K562 (cell line): ENCODE data around the gene KLF17. TPM values are rescaled to one million over a fixed set of nuclear protein-coding genes. Genes with fewer than 3 reads are reported as not detected.

Experiments
- ARID2 ChIP-seq: fragments of 450-650 bp; IDR thresholded peaks from 2 replicates; pipeline ENCODE4 v1.6.1; 2017; ENCODE audit warnings: antibody characterized with exemption, mild to moderate bottlenecking
- ATF1 ChIP-seq, 2 experiments: fragments of 450-650 bp in 1 of 2; IDR thresholded peaks; 2 replicates each; pipeline ENCODE4 v1.6.1; 2016; ENCODE audit warnings: missing compliant biosample characterization in 1 of 2, missing genetic modification characterization in 1 of 2
- CREB1 ChIP-seq, 2 experiments: sonication (generic) in 1 of 2; formaldehyde crosslinking in 1 of 2; IDR thresholded peaks; 2 replicates each; pipeline versions ENCODE4 v1.6.1 to v1.8.0; 2012 to 2022; ENCODE audit warnings: inconsistent platforms in 1 of 2, mild to moderate bottlenecking in 1 of 2, missing genetic modification reagents in 1 of 2, moderate library complexity in 1 of 2
- CREB3L1 ChIP-seq: fragments of 450-650 bp; IDR thresholded peaks from 2 replicates; pipeline ENCODE4 v1.6.1; 2014; ENCODE audit warnings: low read depth, mild to moderate bottlenecking, moderate library complexity, borderline replicate concordance
- CREM ChIP-seq: IDR thresholded peaks from 2 replicates; pipeline ENCODE4 v1.6.1; 2014; ENCODE audit warnings: antibody characterized with exemption, low read depth
- GABPB2 ChIP-seq: fragments of 250-450 bp; sonication (Bioruptor Pico); conservative IDR thresholded peaks from 2 replicates; pipeline ENCODE4 v1.5.1; 2021; ENCODE audit warnings: mild to moderate bottlenecking
- MYC ChIP-seq, 2 experiments: fragments of 250-450 bp in 1 of 2; sonication (Bioruptor Pico) in 1 of 2; IDR thresholded peaks; 2 replicates each; pipeline versions ENCODE4 v1.5.1 to v1.6.1; 2012 to 2021; ENCODE audit warnings: low read depth in 2 of 2, borderline replicate concordance in 1 of 2, improper control_type of control experiment in 1 of 2, low read length in 1 of 2, mild to moderate bottlenecking in 1 of 2, moderate library complexity in 1 of 2
- NONO ChIP-seq, 2 experiments: fragments of 200-400 bp in 1 of 2; fragments of 450-650 bp in 1 of 2; formaldehyde crosslinking in 1 of 2; IDR thresholded peaks; 2 replicates each; pipeline ENCODE4 v1.6.1; 2017; ENCODE audit warnings: low read depth in 2 of 2, mild to moderate bottlenecking in 2 of 2, moderate library complexity in 2 of 2, low read length in 1 of 2
- RAD21 ChIP-seq, 2 experiments: fragments of 250-450 bp in 1 of 2; fragments of 450-650 bp in 1 of 2; sonication (Bioruptor Pico) in 1 of 2; formaldehyde crosslinking in 1 of 2; IDR thresholded peaks in 1 of 2; conservative IDR thresholded peaks in 1 of 2; 2 replicates each; pipeline versions ENCODE4 v1.4.0 to v1.8.0; 2020 to 2022; ENCODE audit warnings: mild to moderate bottlenecking in 2 of 2, moderate library complexity in 1 of 2
- RBFOX2 ChIP-seq: fragments of 200-400 bp; formaldehyde crosslinking; IDR thresholded peaks from 2 replicates; pipeline ENCODE4 v1.6.1; 2017; ENCODE audit warnings: low read depth, mild to moderate bottlenecking, low read length, moderate library complexity
- RCOR1 ChIP-seq, 2 experiments: IDR thresholded peaks; 2 replicates each; pipeline ENCODE4 v1.6.1; 2012; ENCODE audit warnings: low read depth in 2 of 2, low read length in 2 of 2, borderline replicate concordance in 1 of 2, improper control_type of control experiment in 1 of 2
- SMC3 ChIP-seq: conservative IDR thresholded peaks from 2 replicates; pipeline ENCODE4 v1.6.1; 2011; ENCODE audit warnings: low read depth, low read length, improper control_type of control experiment; ENCODE audit not compliant: insufficient read depth
- TFAP4 ChIP-seq: sonication (generic); formaldehyde crosslinking; IDR thresholded peaks from 2 replicates; pipeline ENCODE4 v1.8.0; 2022; ENCODE audit warnings: missing genetic modification reagents, mild to moderate bottlenecking, moderate library complexity, borderline replicate concordance
- UBTF ChIP-seq, 2 experiments: IDR thresholded peaks; 2 replicates each; pipeline ENCODE4 v1.6.1; 2012; ENCODE audit warnings: improper control_type of control experiment in 2 of 2, low read depth in 2 of 2, low read length in 2 of 2, borderline replicate concordance in 1 of 2
- WHSC1 ChIP-seq: IDR thresholded peaks from one replicate; pipeline ENCODE4 v1.6.1; 2012; ENCODE audit warnings: low read length, control low read depth, inconsistent platforms
- ZBTB33 ChIP-seq: sonication (generic); formaldehyde crosslinking; IDR thresholded peaks from 2 replicates; pipeline ENCODE4 v1.8.1; 2023; ENCODE audit warnings: mild to moderate bottlenecking, missing genetic modification reagents
- polyA plus RNA-seq, 8 experiments: library from polyadenylated mRNA; depleted of rRNA in 4 of 8; stranded (reverse) in 5 of 8; unstranded in 3 of 8; fragments of >200 nt; fragmentation: Nextera tagmentation in 2 of 8; fragmentation: Illumina TruSeq in 1 of 8; extraction: Ambion mirVana in 2 of 8; extraction: Trizol in 1 of 8; gene quantifications; 2 replicates each; pipeline versions ENCODE4 v1.2.1 to v1.2.3, GENCODE V29; 2011 to 2014; ENCODE audit warnings: inconsistent platforms in 1 of 8, missing spikeins in 1 of 8
- total RNA-seq, 7 experiments: library from RNA; depleted of rRNA in 6 of 7; stranded (reverse); fragments of >200 nt in 6 of 7; fragmentation: Illumina TruSeq in 2 of 7; extraction: Trizol in 2 of 7; gene quantifications; 2 replicates each; pipeline versions ENCODE4 v1.2.1 to v1.2.3, GENCODE V29; 2011 to 2021; ENCODE audit warnings: low replicate concordance in 1 of 7

KLF17 gene
- total and polyA plus RNA-seq, 9 of the 15 experiments (the other 6 are each of a cell fraction or from before 2014, with no cell fraction given) = 0.01 to 0.24 (median 0.13) TPM; not detected in 6

- TF ChIP-seq NONO (IDR thresholded peaks at IDR 0.05; ENCODE audit: low read depth in 2 of 2, low read length in 1 of 2) = peak in 1 of 2 experiments; percentile 57; a peak in 1 of 4 replicates
- peak; percentile 38; the same call in 1 of the 2 replicates for TF ChIP-seq CREM
- TF ChIP-seq UBTF (IDR thresholded peaks at IDR 0.05; ENCODE audit: borderline replicate concordance in 1 of 2, low read depth in 2 of 2, low read length in 2 of 2) = 0 out of 4 replicates have a peak, but pooled peaks have one; percentile 21 to 29
- TF ChIP-seq RBFOX2 = peak; percentile 42; the same call in 1 of the 2 replicates
- TF ChIP-seq RCOR1 (IDR thresholded peaks at IDR 0.05; ENCODE audit: borderline replicate concordance in 1 of 2, low read depth in 2 of 2, low read length in 2 of 2) = 0 out of 4 replicates have a peak, but pooled peaks of 1 of the 2 experiments have one; percentile 23
- peak; percentile 27; the same call in 1 of the 2 replicates for TF ChIP-seq ZBTB33 (CRISPR knock-in tag)
- TF ChIP-seq CREB3L1 = no peak
- 0 out of 2 replicates have a peak, but pooled peaks have one; percentile 33 for TF ChIP-seq GABPB2 (CRISPR knock-in tag)
- no peak for TF ChIP-seq MYC (IDR thresholded peaks at IDR 0.05; ENCODE audit: low read depth, low read length)
- TF ChIP-seq MYC (CRISPR knock-in tag; IDR thresholded peaks at IDR 0.05; ENCODE audit: borderline replicate concordance, low read depth) = no peak
- no peak for TF ChIP-seq ATF1 (CRISPR knock-in tag; IDR thresholded peaks at IDR 0.05)
- peak; percentile 48 for TF ChIP-seq ATF1 (tag; IDR thresholded peaks at IDR 0.05)
- no peak; the same call in 1 of the 2 replicates for TF ChIP-seq CREB1 (IDR thresholded peaks at IDR 0.05)
- TF ChIP-seq CREB1 (CRISPR knock-in tag; IDR thresholded peaks at IDR 0.05) = peak; percentile 33; the same call in 1 of the 2 replicates
- TF ChIP-seq TFAP4 (CRISPR knock-in tag) = peak; percentile 56; the same call in 1 of the 2 replicates
- peak; percentile 15; the same call in 1 of the 2 replicates for TF ChIP-seq SMC3
- TF ChIP-seq RAD21 (CRISPR knock-in tag; conservative IDR thresholded peaks at IDR 0.05 in 1 of 2, IDR thresholded peaks at IDR 0.05 in 1 of 2) = peak in 1 of 2 experiments; percentile 63; a peak in 2 of 4 replicates
- TF ChIP-seq ARID2 = no peak
- no peak for TF ChIP-seq WHSC1
Observed at GRCh38 chr1:44103270-44104131, 15.1 kb upstream of the KLF17 start (continued).
